AML-193 (cell line): Measurements from ENCODE around the gene ISYNA1.

ENCODE experiments used
- DNase-seq, 2 experiments: peaks; one replicate each; lab custom pipeline; 2025; lab: John Stamatoyannopoulos, UW

Gene ISYNA1

DNA sequence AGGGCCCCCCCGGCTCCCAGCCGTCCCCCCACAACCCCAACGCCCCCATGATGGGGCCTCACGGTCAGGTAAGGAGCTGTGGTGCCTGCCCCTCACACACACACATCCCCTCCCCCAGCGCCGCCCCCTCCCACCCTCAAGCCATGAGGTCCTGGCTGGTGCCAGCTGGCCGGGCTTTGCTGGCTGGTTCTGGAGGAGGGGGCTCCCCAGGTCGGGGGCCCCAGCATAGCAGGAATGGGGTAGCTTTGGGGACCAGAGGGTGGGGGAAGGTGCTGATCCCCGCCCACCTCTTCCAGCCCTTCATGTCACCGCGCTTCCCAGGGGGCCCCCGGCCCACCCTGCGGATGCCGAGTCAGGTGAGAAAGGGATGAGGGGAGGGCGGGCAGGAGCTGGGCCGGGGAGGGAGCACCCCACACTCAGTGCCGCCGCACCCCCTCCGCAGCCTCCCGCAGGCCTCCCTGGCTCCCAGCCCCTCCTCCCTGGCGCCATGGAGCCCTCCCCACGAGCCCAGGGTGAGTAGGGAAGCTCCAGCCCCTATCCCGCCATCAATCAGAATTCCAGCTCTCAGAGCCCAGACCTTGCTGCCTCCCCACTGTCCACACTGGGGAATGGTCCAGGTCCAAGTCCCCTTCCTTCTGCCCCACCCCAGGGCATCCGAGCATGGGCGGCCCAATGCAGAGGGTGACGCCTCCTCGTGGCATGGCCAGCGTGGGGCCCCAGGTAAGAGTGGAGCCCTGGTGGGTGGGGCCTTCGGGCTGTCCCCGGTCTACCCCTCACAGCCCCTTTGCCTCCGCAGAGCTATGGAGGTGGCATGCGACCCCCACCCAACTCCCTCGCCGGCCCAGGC is 6.4 kb downstream of the ISYNA1 start:
- no peak for DNase-seq

GRCh38 chr19:18430417-18431144 is 7.4 kb downstream of the ISYNA1 start:
- DNase-seq: no peak

DNA sequence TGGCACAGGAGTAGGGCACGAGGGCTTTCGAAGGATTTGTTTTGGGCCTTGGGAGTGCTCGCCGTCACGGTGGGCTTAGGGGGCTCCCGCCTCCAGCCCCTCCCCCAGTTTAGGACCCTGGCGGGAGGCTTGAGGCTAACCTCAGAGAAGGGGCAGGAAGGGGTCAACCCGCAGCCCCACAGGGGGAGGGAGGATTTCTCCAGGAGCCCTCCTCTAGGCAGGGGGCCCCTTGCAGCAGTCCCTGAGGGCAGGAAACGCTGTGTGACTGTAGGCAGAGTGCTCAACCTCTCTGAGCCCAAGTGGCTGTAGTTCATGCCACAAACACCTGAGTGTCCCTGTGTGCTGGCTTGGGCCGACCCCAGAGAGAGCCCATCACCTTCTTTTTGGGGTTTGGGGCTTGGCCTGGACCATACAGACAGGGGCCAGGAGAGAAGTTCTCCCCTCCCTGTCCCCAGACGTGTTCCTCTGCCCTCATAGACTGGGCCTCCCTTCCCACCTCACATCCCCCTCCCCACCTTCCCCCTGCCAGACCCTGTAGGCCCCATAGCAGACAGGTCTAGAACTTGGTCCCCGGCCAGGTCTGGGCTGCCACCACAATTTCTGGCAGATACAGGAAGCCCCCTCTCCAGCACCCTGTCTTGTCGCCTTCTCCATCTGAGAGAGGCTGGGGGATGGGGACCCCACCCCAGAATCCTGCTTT is 8.1 kb downstream of the ISYNA1 start:
- no peak for DNase-seq

- no peak for DNase-seq
Measured at GRCh38 chr19:18428787-18429674, 8.9 kb downstream of the ISYNA1 start.

- DNase-seq: no peak
Measured at GRCh38 chr19:18428173-18428786, 9.7 kb downstream of the ISYNA1 start.

GRCh38 chr19:18427743-18428113 is 10.2 kb downstream of the ISYNA1 start:
- DNase-seq: no peak

GRCh38 chr19:18427080-18427742 is 10.7 kb downstream of the ISYNA1 start:
- no peak for DNase-seq

DNA sequence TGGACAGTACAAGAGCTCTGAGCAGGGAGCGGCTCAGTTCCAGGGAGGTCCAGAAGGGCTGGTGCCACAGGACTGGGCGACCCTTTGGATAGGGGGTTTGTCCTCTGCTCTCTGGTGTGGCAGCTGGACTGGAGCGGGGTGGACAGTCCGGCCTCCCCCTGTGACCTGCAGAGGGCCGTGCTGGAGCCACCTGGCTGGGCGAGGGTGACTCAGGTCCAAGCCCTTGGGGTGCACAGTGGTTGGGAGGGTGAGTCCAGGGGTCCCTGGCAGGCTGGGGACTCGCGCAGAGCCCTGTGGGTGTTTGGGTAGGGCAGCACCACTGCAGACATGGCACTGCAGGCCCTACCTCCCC is 11.5 kb downstream of the ISYNA1 start:
- DNase-seq: no peak

GRCh38 chr19:18425515-18426415 is 12.2 kb downstream of the ISYNA1 start:
- DNase-seq: no peak

DNA sequence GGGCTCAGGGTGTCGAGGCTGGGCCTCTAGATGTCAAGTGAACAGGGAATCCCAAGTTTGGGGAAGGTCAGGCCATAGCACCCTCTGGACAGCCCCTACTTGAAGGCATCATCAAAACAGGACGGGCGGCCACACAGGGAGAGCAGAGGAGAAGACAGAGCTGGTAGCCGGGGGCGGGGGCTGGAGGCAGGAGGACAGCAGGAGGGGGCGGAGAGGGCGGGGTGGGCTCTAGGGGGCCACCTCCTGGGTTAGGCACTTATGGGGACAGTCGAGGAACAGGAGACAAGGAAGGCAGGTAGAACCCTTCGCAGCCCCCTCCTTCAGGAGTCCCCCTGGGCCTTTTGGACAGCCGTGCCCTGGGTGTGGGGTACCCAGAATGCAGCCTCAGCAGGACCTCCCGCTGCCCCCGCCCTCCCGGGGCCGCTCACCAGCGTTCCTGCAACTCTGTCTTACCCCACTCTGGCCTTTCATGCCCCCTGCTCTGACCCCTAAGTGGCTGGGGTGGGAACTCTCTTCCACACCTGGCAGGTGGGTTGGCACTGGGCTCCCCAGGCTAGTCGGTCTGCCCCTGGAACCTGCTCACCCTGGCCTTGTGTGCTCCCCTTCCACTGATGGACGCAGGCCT is 12.9 kb downstream of the ISYNA1 start:
- no peak for DNase-seq

- no peak for DNase-seq
Measured at GRCh38 chr19:18424122-18424889, 13.6 kb downstream of the ISYNA1 start.

- no peak for DNase-seq
Measured at GRCh38 chr19:18423258-18424020, 14.5 kb downstream of the ISYNA1 start.

- DNase-seq: no peak
Measured at GRCh38 chr19:18422530-18423191, 15.3 kb downstream of the ISYNA1 start.

DNA sequence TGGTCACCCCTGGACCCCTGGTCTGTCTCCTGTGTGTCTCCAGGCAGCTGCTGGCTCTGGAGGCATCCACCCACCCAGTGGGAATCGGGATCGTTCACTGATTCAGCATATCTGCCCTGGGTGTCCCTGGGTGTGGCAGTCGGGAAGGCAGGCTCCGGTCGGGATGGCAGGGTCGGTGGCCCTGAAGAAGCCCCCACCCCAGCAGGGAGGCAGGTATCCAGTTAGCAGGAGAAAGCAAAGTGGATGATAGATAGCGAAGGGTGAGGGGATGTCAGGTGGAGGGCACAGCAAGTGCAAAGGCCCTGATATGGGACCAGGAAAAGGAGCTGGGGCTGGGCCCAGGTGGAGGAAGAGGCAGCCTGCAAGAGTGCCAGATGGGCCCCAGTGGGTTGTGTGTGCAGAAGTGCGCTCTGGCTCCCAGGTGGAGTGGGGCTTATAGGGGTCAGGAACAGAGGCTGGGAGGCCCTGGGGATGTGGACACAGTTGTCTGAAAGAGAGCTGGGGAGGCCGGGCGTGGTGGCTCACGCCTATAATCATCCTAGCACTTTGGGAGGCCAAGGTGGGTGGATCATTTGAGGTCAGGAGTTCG is 16.5 kb downstream of the ISYNA1 start:
- DNase-seq: no peak

DNA sequence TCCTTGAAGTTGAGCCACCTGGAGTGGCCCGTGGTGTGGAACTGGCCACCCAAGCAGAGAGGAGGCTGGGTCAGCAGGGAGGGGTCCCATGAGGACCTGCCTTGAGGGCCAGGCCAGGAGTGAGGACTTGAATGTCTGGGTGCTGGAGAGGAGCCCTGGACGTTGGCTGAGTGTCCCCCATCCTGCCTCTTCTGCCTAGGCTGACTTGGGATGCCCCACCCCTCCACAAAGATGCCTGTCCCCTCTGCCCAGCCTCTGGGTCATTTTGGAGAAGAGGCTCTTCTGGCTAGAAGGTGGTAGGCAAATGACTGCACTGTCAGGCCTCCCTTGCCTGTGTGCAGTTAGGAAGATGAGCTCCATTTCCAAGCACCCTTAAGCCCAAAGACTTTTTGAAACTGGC is 17.0 kb downstream of the ISYNA1 start:
- DNase-seq: no peak

DNA sequence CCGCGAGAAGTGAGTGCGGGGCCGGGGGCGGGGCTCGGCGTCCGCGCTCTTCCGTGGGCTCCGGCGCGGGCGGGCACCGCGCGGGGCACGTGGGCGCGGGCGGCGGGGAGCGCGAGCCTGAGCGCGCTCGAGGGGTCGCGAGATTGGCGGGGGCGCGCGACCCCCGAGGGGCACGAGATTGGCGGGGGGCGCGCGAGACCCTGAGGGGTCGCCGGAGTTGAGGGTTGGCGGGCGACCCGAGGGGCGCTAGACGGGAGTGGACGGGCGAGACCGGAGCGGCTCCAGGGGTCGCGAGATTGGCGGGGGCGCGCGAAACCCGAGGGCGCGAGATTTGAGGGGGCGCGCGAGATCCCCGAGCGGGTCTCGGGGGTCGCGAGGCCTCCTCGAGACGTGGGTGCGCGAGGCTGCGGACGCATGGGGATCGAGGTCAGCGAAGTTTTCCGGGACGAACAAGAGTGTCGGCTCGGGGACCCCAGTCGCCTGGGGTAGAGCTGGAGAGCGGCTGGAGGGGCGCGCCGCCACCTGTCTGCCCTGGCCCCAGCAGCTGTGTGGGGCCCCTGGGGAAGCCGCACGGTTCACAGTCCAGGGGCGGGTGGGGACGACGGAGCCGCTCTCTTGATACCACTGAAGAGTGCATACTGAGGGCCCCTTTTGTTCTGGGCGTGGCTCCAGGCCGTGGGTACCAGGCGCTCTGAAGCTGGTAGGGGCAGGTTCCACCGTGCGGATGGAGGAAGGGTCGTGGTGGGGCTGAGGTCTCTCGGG is 18.1 kb downstream of the ISYNA1 start:
- peak in 1 of 2 experiments; percentile 9 for DNase-seq
